GM18526 (cell line): ENCODE measurements around the gene REM1.

Experiments used
- POLR2A ChIP-seq: IDR thresholded peaks from 3 replicates; pipeline ENCODE4 v1.6.1; 2011; ENCODE audit not compliant: insufficient read length; ENCODE audit errors: extremely low read depth

The REM1 gene

GRCh38 chr20:31476294-31476585 is 1.2 kb downstream of the REM1 start:
- TF ChIP-seq POLR2A, result no peak

GRCh38 chr20:31476643-31477215 is 1.6 kb downstream of the REM1 start:
- no peak for TF ChIP-seq POLR2A

- no peak for TF ChIP-seq POLR2A
These were observed 8.9 kb downstream of the REM1 start for GRCh38 chr20:31484001-31484400.

- no peak for TF ChIP-seq POLR2A
These were observed 10.6 kb downstream of the REM1 start for GRCh38 chr20:31485450-31486339.

- no peak for TF ChIP-seq POLR2A
These were observed 13.0 kb downstream of the REM1 start for GRCh38 chr20:31488115-31488514.

GRCh38 chr20:31489152-31489551 is 14.1 kb downstream of the REM1 start:
- TF ChIP-seq POLR2A, result no peak

- no peak for TF ChIP-seq POLR2A
These were observed 15.7 kb downstream of the REM1 start for GRCh38 chr20:31490752-31491151.

- TF ChIP-seq POLR2A, result no peak
These were observed 19.0 kb downstream of the REM1 start for GRCh38 chr20:31494131-31494530.

GRCh38 chr20:31496761-31497295 is 21.7 kb downstream of the REM1 start:
- TF ChIP-seq POLR2A, result no peak

GRCh38 chr20:31497838-31498540 is 22.9 kb downstream of the REM1 start:
- no peak for TF ChIP-seq POLR2A

- TF ChIP-seq POLR2A, result no peak
These were observed 25.4 kb downstream of the REM1 start for GRCh38 chr20:31500527-31500926.

- no peak for TF ChIP-seq POLR2A
These were observed 30.8 kb downstream of the REM1 start for GRCh38 chr20:31505903-31506302.

GRCh38 chr20:31508517-31509244 is 33.6 kb downstream of the REM1 start:
- TF ChIP-seq POLR2A, result no peak

- peak; percentile 97 for TF ChIP-seq POLR2A
These were observed 39.3 kb downstream of the REM1 start, which contains the start of gene HM13 for GRCh38 chr20:31514154-31515071. TSS of gene HM13 (plus strand) at chr20:31514442. CDS start at chr20:31514552, 110 bp downstream.

- TF ChIP-seq POLR2A, result no peak
These were observed 40.1 kb downstream of the REM1 start for GRCh38 chr20:31515072-31515774.
